NK-92 (cell line): ENCODE data around the gene IMPDH1.
"Not testable (repeated sequence)": the region's sequence is repeated elsewhere in the genome, so short reads cannot be mapped to it uniquely, and the experiment has no call there.

Experiments used
- DNase-seq: peaks from one replicate; lab custom pipeline; 2025; ENCODE audit not compliant: unreplicated experiment; lab: John Stamatoyannopoulos, UW

Gene IMPDH1

DNA sequence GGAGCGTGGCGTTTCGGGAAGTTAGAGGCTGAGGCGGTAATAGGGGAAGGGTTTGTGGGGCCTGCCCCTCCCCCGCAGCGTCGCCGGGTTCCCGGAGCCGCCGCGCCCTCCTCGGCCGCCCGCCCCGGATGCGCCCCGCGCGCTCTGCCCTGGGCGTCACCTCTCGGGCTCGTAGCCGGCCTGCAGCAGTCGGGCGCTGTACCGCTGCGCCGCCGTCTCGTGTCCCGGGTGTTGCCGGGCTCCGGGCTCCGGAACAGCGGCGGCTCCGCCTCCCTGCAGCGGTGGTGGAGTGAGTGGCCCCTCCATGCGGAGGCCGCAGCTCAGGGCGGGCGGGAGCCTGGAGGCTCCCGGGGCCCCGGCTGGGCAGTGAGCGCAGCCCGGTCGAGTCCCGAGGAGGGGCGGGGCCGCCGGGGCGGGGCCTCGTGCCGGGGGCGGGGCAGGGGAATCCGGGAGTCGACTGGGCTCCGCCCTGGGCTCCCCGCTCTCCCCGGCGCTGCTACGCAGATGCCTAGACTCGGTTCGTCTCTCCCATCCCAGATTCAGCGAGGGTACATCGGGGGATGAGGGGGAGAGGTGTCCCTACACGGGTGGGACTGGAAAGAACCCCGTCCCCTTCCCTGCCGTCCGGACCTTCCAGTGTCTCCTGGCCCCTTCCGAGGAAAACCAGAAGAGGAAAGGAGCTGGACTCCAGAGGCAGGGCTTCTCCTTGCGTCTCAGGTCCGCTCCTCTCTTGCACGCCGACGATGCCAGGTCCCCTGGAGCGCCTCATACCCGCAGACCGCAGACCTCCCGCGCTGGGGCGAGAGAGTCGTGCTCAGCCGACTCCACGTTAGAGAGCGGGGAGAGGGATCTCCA, at the start of gene IMPDH1:
IMPDH1 (minus strand) TSS at position 387 of the 855 bp plus-strand sequence; CDS start at position 306, 81 bp downstream.
- no peak for DNase-seq

DNA sequence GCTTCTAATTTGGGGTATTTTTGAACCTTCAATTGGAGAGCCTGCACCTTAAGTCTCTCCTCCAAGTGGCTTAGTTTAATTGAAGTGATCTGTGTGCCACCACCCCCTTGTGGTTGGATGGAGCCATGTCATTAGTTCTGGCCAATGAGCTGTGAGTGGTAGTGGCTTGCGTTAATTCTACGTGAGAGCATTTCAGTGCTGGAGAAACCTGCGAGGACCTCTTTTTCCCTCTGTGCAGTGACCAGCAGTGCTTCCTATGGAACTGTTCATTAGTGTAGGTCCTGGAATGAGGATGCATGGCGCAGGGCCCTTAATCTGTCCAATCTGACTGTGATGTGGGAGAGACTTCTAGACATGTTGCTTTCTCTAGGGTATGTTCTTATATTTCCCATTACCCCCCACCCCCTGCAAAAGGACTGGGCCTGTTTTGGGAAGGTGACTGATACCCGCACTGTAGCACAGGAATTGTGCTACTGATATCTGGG, 49.7 kb upstream of the IMPDH1 start:
- DNase-seq: no peak

GRCh38 chr7:128458956-128459355, 49.2 kb upstream of the IMPDH1 start:
- no peak for DNase-seq

GRCh38 chr7:128457385-128457784, 47.6 kb upstream of the IMPDH1 start:
- DNase-seq: not testable (repeated sequence)

- no peak for DNase-seq
These were observed 46.5 kb upstream of the IMPDH1 start for GRCh38 chr7:128456255-128456725.

- peak; percentile 47 for DNase-seq
These were observed 45.9 kb upstream of the IMPDH1 start, which contains the start of gene HILPDA for GRCh38 chr7:128455543-128456254. Gene HILPDA (plus strand): TSS chr7:128455878. CDS start chr7:128457269, 1,391 bp downstream.

GRCh38 chr7:128454808-128455542, 45.2 kb upstream of the IMPDH1 start:
- no peak for DNase-seq

GRCh38 chr7:128453836-128454804, 44.3 kb upstream of the IMPDH1 start:
- DNase-seq: no peak

DNA sequence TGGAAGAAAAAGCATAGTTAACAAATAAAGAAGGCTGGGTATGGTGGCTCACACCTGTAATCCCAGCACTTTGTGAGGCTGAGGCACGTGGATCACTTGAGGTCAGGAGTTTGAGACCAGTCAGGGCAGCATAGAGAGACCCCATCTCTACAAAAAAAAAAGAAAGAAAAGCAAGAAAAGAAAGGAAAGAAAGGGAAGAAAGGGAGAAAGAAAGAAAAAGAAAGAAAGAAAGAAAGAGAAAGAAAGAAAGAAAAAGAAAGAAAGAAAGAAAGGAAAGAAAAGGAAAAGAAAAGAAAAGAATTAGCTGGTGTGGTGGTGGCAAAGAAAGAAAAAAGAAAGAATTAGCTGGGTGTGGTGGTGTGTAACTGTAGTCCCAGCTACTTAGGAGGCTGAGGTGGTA, 42.8 kb upstream of the IMPDH1 start:
- no peak for DNase-seq

- no peak for DNase-seq
These were observed 41.1 kb upstream of the IMPDH1 start for GRCh38 chr7:128450913-128451312.

GRCh38 chr7:128450409-128450808, 40.6 kb upstream of the IMPDH1 start:
- DNase-seq: no peak

- DNase-seq: no peak
These were observed 39.0 kb upstream of the IMPDH1 start for GRCh38 chr7:128448751-128449302.

GRCh38 chr7:128447941-128448564, 38.3 kb upstream of the IMPDH1 start:
- no peak for DNase-seq

DNA sequence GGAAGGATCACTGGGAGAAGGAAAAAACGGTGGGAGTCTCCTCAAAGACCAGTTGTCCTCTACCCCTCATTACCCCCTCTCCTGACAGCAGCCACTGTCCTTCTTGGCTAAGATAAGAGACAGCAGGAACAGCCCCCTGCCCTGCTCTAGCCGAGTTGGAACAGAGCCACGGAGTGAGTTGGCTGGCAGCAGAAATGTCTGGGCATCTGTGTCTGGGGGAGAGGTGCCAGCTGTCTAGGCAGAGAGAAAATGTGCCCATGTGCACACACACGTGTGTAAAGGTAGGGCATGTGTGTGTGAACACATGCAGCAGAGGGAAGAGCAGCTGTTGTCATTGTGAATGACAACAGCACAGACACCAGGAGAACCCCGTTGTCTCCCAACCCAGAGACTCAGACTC, 36.5 kb upstream of the IMPDH1 start:
- DNase-seq: no peak

DNA sequence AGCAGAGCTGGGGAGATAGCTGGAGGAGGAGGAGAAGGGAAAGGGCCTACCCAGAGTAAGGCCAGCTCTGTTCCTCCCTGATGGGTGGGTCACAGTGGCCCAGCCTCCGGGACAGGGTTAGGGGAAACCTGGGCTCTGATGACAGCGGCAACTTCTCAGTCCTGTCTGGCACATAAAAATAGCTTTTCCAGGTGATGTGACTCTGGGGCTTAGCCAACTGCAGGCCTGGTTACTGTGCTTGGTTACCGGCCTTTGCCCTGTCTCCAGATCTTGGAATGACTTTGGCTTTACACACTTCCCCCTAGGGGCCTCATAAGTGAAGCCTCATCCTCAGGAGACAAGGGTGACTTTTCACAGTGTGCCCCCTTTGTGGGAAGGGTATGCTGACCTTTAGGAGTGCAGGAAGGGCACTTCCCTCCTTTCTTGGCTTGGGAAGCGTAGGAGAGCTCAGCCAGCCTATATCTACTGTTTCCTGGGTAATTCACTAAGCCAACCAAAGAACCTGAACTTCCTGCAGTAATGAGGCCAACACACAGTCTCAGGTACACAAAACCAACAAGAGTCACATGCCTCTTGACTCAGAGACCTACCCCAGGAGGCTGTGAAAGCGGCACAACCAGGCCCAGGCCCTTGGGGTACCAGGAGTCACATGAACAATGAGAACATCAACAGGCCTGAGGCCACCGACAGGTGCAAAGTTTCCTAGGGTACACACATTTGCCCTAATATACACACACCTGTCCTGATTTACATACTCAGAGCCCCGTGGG, 34.2 kb upstream of the IMPDH1 start:
- no peak for DNase-seq

DNA sequence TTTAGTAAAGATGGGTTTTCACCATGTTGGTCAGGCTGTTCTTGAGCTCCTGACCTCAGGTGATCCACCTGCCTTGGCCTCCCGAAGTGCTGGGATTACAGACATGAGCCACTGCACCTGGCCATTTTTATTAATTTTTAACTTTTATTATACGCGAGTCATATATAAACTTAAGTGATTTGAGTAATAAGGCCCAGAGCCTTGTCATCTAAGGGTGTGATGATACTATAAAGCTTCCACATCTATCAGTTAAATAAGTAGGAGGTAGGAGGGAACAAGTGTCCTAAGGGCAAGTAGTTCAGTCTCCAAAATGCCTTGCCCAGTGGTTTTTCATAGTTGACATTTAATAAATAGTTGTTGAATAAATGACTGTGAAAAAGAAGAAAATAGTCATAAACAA, 32.6 kb upstream of the IMPDH1 start:
- no peak for DNase-seq

DNA sequence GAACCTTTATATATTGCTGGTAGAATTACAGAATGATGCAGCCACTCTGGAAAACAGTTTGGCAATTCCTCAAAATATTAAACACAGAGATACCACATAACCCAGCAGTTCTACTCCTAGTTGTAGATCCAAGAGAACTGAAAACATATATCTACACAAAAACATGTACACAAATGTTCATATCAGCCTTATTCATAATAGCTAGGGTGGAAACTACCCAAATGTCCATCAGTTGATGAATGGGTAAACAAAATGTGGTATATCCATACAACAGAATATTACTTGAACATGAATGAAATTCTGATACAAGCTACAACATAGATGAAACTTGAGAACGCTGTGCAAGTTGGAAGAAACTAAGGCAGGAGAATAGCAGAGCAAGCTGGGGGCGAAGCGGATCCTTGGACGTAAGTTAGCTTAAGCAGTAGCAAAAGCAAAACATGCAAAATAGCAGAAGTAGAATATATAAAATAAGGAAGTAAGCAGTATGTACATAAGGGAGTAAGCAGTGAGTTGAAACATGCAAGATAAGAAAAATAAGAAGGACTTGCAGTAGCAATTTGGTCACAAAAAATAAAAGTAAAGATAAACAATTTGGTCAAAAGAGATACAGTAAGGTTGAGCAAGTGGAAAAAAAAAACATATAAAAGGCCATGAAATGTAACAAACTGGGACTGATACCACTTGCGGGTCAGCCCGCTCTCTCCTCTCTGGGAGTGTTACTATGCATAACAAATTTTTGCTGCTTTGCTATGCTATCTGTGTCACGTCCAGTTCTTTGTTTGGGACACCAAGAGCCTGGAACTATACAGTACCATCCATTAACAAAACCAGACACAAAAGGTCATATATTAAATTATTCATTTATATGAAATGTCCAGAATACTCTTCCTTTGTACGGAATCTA, 27.9 kb upstream of the IMPDH1 start:
- no peak for DNase-seq

DNA sequence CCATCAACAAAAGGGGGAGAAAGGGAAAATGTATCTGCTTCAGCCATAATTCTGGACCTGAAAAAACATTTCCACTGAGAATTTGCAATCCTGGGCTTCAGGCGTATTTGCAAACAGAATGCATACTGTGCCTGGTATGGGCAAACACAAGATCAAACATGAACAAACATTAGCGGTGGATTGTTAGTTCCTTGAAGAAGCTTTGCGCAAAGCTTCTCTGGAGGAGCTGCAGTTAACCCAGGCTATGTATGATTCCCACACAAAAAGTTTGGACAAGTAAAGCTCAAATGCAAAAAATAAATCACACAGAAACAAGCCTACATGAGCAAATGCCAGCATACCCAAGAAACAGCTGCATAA, 25.5 kb upstream of the IMPDH1 start:
- no peak for DNase-seq
